ENCODE data around the gene HHIP. TPM values are rescaled to one million over a fixed set of nuclear protein-coding genes. Genes with fewer than 3 reads are reported as not detected.

The HHIP gene
- total RNA-seq, 1 experiment from 2014 or later: not detected

DNA sequence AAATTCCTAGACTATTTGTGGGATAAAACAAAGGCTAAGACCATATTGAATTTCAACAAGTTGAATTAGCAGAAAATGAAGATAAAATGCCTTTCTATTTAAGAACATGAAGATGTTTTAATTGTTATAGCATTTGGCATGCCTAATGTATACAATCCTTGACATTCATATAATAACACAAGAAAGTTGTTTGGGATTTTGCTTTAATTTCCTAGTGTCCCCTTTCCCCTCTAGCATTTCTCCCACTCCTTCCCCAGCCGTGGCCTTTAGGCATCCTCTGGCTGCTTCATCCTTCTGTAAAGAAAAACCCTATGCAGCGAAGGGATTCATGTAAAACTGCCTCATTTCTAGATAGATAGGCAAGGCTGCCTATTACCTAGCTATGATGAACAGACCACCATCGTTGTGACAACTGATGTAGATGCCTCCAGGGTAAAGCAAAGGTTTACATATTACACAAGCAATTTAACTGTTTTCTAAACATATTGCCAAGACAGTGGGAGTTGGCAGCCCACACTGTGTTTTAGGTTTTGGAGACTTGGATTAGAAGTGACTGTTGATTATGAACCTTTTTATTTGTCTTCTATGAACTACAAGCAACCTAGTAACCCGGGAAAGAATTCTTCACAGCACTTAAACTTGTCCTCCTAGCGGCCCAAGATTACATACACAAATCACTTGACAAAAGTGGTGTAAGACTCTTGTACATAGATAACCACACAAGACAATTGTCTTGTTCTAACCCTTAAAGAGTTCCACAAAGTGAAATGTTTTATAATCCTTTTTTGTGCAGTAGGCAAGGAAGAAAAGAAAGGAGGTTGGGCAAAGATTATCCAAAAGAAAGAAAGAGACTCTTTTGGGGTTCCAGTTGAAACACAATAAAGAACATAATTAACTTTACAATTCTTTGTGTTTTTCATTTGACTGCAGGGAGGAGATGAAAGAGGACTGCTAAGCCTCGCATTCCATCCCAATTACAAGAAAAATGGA lies 59.9 kb downstream of the HHIP start:
- POLR2A ChIA-PET: no interaction called here

GRCh38 chr4:144709159-144709558 lies 63.2 kb downstream of the HHIP start:
- ChIA-PET CTCF (no interaction called here), RAD21 (ENCODE audit: low non-redundant PET in 1 of 2, low total read pairs in 2 of 2, uncharacterized antibody in 2 of 2, unreplicated experiment in 2 of 2) (no interaction called here), POLR2A (no interaction called here)
- Histone ChIP-seq H3K9me2 (ENCODE audit: insufficient read depth) (no peaks in the 10 kb centered on the region), H3K4me2 (ENCODE audit: low read length) (peak overlapping the region; percentile 51), H3K9ac (ENCODE audit: low read length) (no peak overlapping the region), H3K36me3 (ENCODE audit: control insufficient read depth in 1 of 2, insufficient read depth in 2 of 2, low read length in 2 of 2) (no peaks in the 10 kb centered on the region), H3K4me3 (replicated peaks in 1 of 2; ENCODE audit: low read depth in 1 of 2, low read length in 2 of 2) (no peak overlapping the region), H3K9me3 (ENCODE audit: control insufficient read depth in 1 of 2, insufficient read depth in 1 of 2, low read depth in 1 of 2, low read length in 2 of 2) (no peaks in the 10 kb centered on the region), H3K79me2 (ENCODE audit: insufficient read depth, low read length) (no peaks in the 10 kb centered on the region), H3K4me1 (ENCODE audit: control insufficient read depth in 1 of 2, insufficient read depth in 2 of 2, low read length in 2 of 2) (peaks cover 15 to 31% of the 10 kb centered on the region in 2 experiments; a peak in 3 of 4 replicates), H2AFZ (ENCODE audit: low read depth, low read length, poor library complexity, severe bottlenecking) (no peak overlapping the region), H4K20me1 (ENCODE audit: insufficient read depth) (no peaks in the 10 kb centered on the region), H3K27me3 (ENCODE audit: insufficient read depth, low read length) (no peaks in the 10 kb centered on the region), H3K27ac (ENCODE audit: low read depth, low read length) (no peak overlapping the region)
- BruUV-seq (replicated peaks): no TSS peak
- peak; percentile 43 for DNase-seq (ENCODE audit: low read depth, low spot score)
- ATAC-seq: peak; percentile 78
- intact Hi-C loops (cut with micrococcal nuclease): no loop called here
- no peak for TF ChIP-seq ZFX (IDR thresholded peaks at IDR 0.05)
- no peak for TF ChIP-seq SRF (IDR thresholded peaks at IDR 0.05; ENCODE audit: low read depth)
- peak; percentile 24; the same call in 1 of the 2 replicates for TF ChIP-seq FOSL1 (IDR thresholded peaks at IDR 0.05; ENCODE audit: low read depth)
- TF ChIP-seq RAD21 (IDR thresholded peaks at IDR 0.05; ENCODE audit: low read depth): no peak
- no peak; the same call in 1 of the 2 replicates for TF ChIP-seq MAX (IDR thresholded peaks at IDR 0.05)
- TF ChIP-seq, protein P1, sequence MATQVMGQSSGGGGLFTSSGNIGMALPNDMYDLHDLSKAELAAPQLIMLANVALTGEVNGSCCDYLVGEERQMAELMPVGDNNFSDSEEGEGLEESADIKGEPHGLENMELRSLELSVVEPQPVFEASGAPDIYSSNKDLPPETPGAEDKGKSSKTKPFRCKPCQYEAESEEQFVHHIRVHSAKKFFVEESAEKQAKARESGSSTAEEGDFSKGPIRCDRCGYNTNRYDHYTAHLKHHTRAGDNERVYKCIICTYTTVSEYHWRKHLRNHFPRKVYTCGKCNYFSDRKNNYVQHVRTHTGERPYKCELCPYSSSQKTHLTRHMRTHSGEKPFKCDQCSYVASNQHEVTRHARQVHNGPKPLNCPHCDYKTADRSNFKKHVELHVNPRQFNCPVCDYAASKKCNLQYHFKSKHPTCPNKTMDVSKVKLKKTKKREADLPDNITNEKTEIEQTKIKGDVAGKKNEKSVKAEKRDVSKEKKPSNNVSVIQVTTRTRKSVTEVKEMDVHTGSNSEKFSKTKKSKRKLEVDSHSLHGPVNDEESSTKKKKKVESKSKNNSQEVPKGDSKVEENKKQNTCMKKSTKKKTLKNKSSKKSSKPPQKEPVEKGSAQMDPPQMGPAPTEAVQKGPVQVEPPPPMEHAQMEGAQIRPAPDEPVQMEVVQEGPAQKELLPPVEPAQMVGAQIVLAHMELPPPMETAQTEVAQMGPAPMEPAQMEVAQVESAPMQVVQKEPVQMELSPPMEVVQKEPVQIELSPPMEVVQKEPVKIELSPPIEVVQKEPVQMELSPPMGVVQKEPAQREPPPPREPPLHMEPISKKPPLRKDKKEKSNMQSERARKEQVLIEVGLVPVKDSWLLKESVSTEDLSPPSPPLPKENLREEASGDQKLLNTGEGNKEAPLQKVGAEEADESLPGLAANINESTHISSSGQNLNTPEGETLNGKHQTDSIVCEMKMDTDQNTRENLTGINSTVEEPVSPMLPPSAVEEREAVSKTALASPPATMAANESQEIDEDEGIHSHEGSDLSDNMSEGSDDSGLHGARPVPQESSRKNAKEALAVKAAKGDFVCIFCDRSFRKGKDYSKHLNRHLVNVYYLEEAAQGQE (IDR thresholded peaks at IDR 0.05; ENCODE audit: low read depth): no peak
- TF ChIP-seq SP1 (IDR thresholded peaks at IDR 0.05; ENCODE audit: low read depth): no peak; the same call in 1 of the 2 replicates
- TF ChIP-seq ELF1 (IDR thresholded peaks at IDR 0.05; ENCODE audit: borderline replicate concordance, low read depth): no peak
- TF ChIP-seq, protein P2, sequence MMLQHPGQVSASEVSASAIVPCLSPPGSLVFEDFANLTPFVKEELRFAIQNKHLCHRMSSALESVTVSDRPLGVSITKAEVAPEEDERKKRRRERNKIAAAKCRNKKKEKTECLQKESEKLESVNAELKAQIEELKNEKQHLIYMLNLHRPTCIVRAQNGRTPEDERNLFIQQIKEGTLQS (IDR thresholded peaks at IDR 0.05): no peak
- TF ChIP-seq CBX3 (IDR thresholded peaks at IDR 0.05; ENCODE audit: low read depth): 0 out of 2 replicates have a peak, but pooled peaks have one; percentile 25
- no peak for TF ChIP-seq TCF7L2 (IDR thresholded peaks at IDR 0.05; ENCODE audit: borderline replicate concordance, extremely low read depth, insufficient read depth, insufficient read length)
- no peak for TF ChIP-seq CTCF (IDR thresholded peaks at IDR 0.05 in 2 of 3, conservative IDR thresholded peaks at IDR 0.05 in 1 of 3; ENCODE audit: borderline replicate concordance in 1 of 3, insufficient read depth in 1 of 3, low read depth in 2 of 3, low read length in 2 of 3)
- no peak for TF ChIP-seq POLR2A (IDR thresholded peaks at IDR 0.05; ENCODE audit: borderline replicate concordance, extremely low read depth, insufficient read depth, insufficient read length)

More for the DNA sequence above, 59.9 kb downstream of the HHIP start:
- no peaks in the 10 kb centered on the region for H3K27me3 ChIP-seq (ENCODE audit: insufficient read depth, low read length)
- no peak overlapping the region for H3K27ac ChIP-seq (ENCODE audit: low read depth, low read length)
- no peak for TF ChIP-seq EGR1 (IDR thresholded peaks at IDR 0.05; ENCODE audit: low read depth)
- BruUV-seq (replicated peaks): no TSS peak
- H3K9me2 ChIP-seq (ENCODE audit: insufficient read depth): no peaks in the 10 kb centered on the region
- no peak overlapping the region for H3K4me3 ChIP-seq (replicated peaks in 1 of 2; ENCODE audit: low read depth in 1 of 2, low read length in 2 of 2)
- H3K9ac ChIP-seq (ENCODE audit: low read length): no peak overlapping the region
- ChIA-PET CTCF (no interaction called here), RAD21 (ENCODE audit: low non-redundant PET in 1 of 2, low total read pairs in 2 of 2, uncharacterized antibody in 2 of 2, unreplicated experiment in 2 of 2) (no interaction called here)
- H3K9me3 ChIP-seq (ENCODE audit: control insufficient read depth in 1 of 2, insufficient read depth in 1 of 2, low read depth in 1 of 2, low read length in 2 of 2): no peaks in the 10 kb centered on the region
- no peak overlapping the region for H3K4me2 ChIP-seq (ENCODE audit: low read length)
- H4K20me1 ChIP-seq (ENCODE audit: insufficient read depth): no peaks in the 10 kb centered on the region
- intact Hi-C loops (cut with micrococcal nuclease): no loop called here
- H3K4me1 ChIP-seq (ENCODE audit: control insufficient read depth in 1 of 2, insufficient read depth in 2 of 2, low read length in 2 of 2): peaks cover 15 to 28% of the 10 kb centered on the region in 2 experiments; a peak in 3 of 4 replicates
- no peaks in the 10 kb centered on the region for H3K36me3 ChIP-seq (ENCODE audit: control insufficient read depth in 1 of 2, insufficient read depth in 2 of 2, low read length in 2 of 2)
- ATAC-seq: no peak
- no peak overlapping the region for H2AFZ ChIP-seq (ENCODE audit: low read depth, low read length, poor library complexity, severe bottlenecking)
- no peak for DNase-seq (ENCODE audit: low read depth, low spot score)
- H3K79me2 ChIP-seq (ENCODE audit: insufficient read depth, low read length): no peaks in the 10 kb centered on the region
